ENCODE data around the gene TMEM45A. TPM values are rescaled to one million over a fixed set of nuclear protein-coding genes. Genes with fewer than 3 reads are reported as not detected.
"Not testable (repeated sequence)": the region's sequence is repeated elsewhere in the genome, so short reads cannot be mapped to it uniquely, and the experiment has no call there.

TMEM45A gene
- total RNA-seq, 1 experiment from 2014 or later, result 10.1 TPM

GRCh38 chr3:100581650-100582049, 89.2 kb downstream of the TMEM45A start:
- no peak overlapping the region for H2BK120ac ChIP-seq (ENCODE audit: low read depth, low read length, poor library complexity, severe bottlenecking)
- H3K27me3 ChIP-seq (ENCODE audit: insufficient read depth, low read length), result no peaks in the 10 kb centered on the region
- H3T11ph ChIP-seq (ENCODE audit: low read length), result no peak overlapping the region
- no peaks in the 10 kb centered on the region for H3K23me2 ChIP-seq (ENCODE audit: insufficient read length, low read depth, low read length, poor library complexity, severe bottlenecking)
- H2BK15ac ChIP-seq (ENCODE audit: low read depth, low read length), result no peak overlapping the region
- H2AK5ac ChIP-seq (ENCODE audit: insufficient read length, low read length), result no peak overlapping the region
- no peak overlapping the region for H3K4ac ChIP-seq (ENCODE audit: low read depth, low read length)
- no peaks in the 10 kb centered on the region for H4K20me1 ChIP-seq (ENCODE audit: control insufficient read depth, insufficient read depth, insufficient read length)
- H3K27ac Mint-ChIP-seq, result no peak overlapping the region
- H3K23ac ChIP-seq (ENCODE audit: insufficient read length, low read depth, low read length), result no peak overlapping the region
- no CpG with 5 or more reads among the region's 1 CpG for WGBS (ENCODE audit: extremely low coverage, insufficient read length, low lambda C conversion rate)
- no peak for DNase-seq
- no peak overlapping the region for H2BK5ac ChIP-seq (ENCODE audit: insufficient read length, low read length)
- TF ChIP-seq, protein P1, sequence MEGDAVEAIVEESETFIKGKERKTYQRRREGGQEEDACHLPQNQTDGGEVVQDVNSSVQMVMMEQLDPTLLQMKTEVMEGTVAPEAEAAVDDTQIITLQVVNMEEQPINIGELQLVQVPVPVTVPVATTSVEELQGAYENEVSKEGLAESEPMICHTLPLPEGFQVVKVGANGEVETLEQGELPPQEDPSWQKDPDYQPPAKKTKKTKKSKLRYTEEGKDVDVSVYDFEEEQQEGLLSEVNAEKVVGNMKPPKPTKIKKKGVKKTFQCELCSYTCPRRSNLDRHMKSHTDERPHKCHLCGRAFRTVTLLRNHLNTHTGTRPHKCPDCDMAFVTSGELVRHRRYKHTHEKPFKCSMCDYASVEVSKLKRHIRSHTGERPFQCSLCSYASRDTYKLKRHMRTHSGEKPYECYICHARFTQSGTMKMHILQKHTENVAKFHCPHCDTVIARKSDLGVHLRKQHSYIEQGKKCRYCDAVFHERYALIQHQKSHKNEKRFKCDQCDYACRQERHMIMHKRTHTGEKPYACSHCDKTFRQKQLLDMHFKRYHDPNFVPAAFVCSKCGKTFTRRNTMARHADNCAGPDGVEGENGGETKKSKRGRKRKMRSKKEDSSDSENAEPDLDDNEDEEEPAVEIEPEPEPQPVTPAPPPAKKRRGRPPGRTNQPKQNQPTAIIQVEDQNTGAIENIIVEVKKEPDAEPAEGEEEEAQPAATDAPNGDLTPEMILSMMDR (conservative IDR thresholded peaks at IDR 0.05), result no peak
- H4K91ac ChIP-seq (ENCODE audit: insufficient read length, low read depth, low read length), result no peak overlapping the region
- H3K9me3 Mint-ChIP-seq, result peaks cover 18 to 22% of the 10 kb centered on the region in 2 experiments
- no peak overlapping the region for H4K8ac ChIP-seq (replicated peaks; ENCODE audit: insufficient read length, low read depth, low read length)
- H2BK20ac ChIP-seq (ENCODE audit: low read depth, low read length, poor library complexity, severe bottlenecking), result no peak overlapping the region
- no peak overlapping the region for H2AFZ ChIP-seq (ENCODE audit: low read length)
- H3K79me2 ChIP-seq (ENCODE audit: insufficient read depth, low read length), result no peaks in the 10 kb centered on the region
- H3K4me1 Mint-ChIP-seq, result peaks cover 14 to 16% of the 10 kb centered on the region in 2 experiments
- H3K9me3 ChIP-seq (ENCODE audit: control insufficient read depth, low read depth, low read length), result no peaks in the 10 kb centered on the region
- H3K36me3 Mint-ChIP-seq (ENCODE audit: insufficient read depth in 1 of 3, low read depth in 3 of 3), result peaks cover 9 to 18% (median 14%) of the 10 kb centered on the region in 3 experiments
- no peak overlapping the region for H4K5ac ChIP-seq (ENCODE audit: insufficient read length, low read depth, low read length)
- H2BK12ac ChIP-seq (ENCODE audit: insufficient read length, low read depth, low read length), result no peak overlapping the region
- H3K4me3 Mint-ChIP-seq, result no peak overlapping the region
- no peak overlapping the region for H3K27ac ChIP-seq (ENCODE audit: insufficient read length, low read depth, low read length)
- no peaks in the 10 kb centered on the region for H3K79me1 ChIP-seq (ENCODE audit: insufficient read depth, low read depth, low read length, poor library complexity, severe bottlenecking)
- H3K27me3 Mint-ChIP-seq (ENCODE audit: low read depth), result no peaks in the 10 kb centered on the region; the same call in 1 of the 2 replicates
- no peaks in the 10 kb centered on the region for H3K4me1 ChIP-seq (ENCODE audit: insufficient read depth, low read length)
- H3K56ac ChIP-seq (ENCODE audit: insufficient read length, low read depth, low read length), result no peak overlapping the region
- no peak overlapping the region for H3K14ac ChIP-seq (ENCODE audit: insufficient read depth, low read length)
- H3K4me2 ChIP-seq (ENCODE audit: insufficient read depth, insufficient read length, low read length), result no peak overlapping the region
- H3K9ac ChIP-seq (ENCODE audit: extremely low read depth, insufficient read length, low read length), result no peak overlapping the region
- H3K18ac ChIP-seq (ENCODE audit: insufficient read length, low read depth, low read length), result no peak overlapping the region

DNA sequence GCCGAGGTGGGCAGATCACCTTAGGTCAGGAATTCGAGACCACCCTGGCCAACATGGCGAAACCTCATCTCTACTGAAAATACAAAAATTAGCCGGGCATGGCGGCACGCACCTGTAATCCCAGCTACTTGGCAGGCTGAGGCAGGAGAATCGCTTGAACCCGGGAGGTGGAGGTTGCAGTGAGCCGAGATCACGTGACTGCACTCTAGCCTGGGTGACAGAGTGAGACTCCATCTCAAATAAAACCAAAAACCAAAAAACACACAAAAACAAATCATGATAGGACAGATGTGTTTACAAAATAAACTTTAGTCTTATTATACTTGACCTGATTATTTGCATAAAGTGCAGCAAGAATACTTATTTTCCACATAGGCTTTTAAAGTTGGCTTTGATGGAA, 89.7 kb downstream of the TMEM45A start:
- H4K20me1 ChIP-seq (ENCODE audit: control insufficient read depth, insufficient read depth, insufficient read length); H3K4me1 ChIP-seq (ENCODE audit: insufficient read depth, low read length); H2BK20ac ChIP-seq (ENCODE audit: low read depth, low read length, poor library complexity, severe bottlenecking); H3K23me2 ChIP-seq (ENCODE audit: insufficient read length, low read depth, low read length, poor library complexity, severe bottlenecking); H3K4me2 ChIP-seq (ENCODE audit: insufficient read depth, insufficient read length, low read length); H4K8ac ChIP-seq (replicated peaks; ENCODE audit: insufficient read length, low read depth, low read length); H3K79me1 ChIP-seq (ENCODE audit: insufficient read depth, low read depth, low read length, poor library complexity, severe bottlenecking); H3K27me3 ChIP-seq (ENCODE audit: insufficient read depth, low read length); H3K27me3 Mint-ChIP-seq (ENCODE audit: low read depth); H3K27ac Mint-ChIP-seq; H2AFZ ChIP-seq (ENCODE audit: low read length); H2BK12ac ChIP-seq (ENCODE audit: insufficient read length, low read depth, low read length); H2AK5ac ChIP-seq (ENCODE audit: insufficient read length, low read length); H3K23ac ChIP-seq (ENCODE audit: insufficient read length, low read depth, low read length); H4K91ac ChIP-seq (ENCODE audit: insufficient read length, low read depth, low read length); DNase-seq; H3K4me3 Mint-ChIP-seq; H2BK15ac ChIP-seq (ENCODE audit: low read depth, low read length); H3K9ac ChIP-seq (ENCODE audit: extremely low read depth, insufficient read length, low read length); H3K27ac ChIP-seq (ENCODE audit: insufficient read length, low read depth, low read length); H3K9me3 ChIP-seq (ENCODE audit: control insufficient read depth, low read depth, low read length); H3T11ph ChIP-seq (ENCODE audit: low read length); H3K14ac ChIP-seq (ENCODE audit: insufficient read depth, low read length); H3K4ac ChIP-seq (ENCODE audit: low read depth, low read length); H2BK120ac ChIP-seq (ENCODE audit: low read depth, low read length, poor library complexity, severe bottlenecking); H3K79me2 ChIP-seq (ENCODE audit: insufficient read depth, low read length); H2BK5ac ChIP-seq (ENCODE audit: insufficient read length, low read length); H3K56ac ChIP-seq (ENCODE audit: insufficient read length, low read depth, low read length); H3K18ac ChIP-seq (ENCODE audit: insufficient read length, low read depth, low read length); H4K5ac ChIP-seq (ENCODE audit: insufficient read length, low read depth, low read length): not testable (repeated sequence)
- peaks cover 9 to 12% of the 10 kb centered on the region in 2 experiments for H3K4me1 Mint-ChIP-seq
- peaks cover 22 to 26% of the 10 kb centered on the region in 2 experiments for H3K9me3 Mint-ChIP-seq
- no CpG with 5 or more reads among the region's 10 CpGs for WGBS (ENCODE audit: extremely low coverage, insufficient read length, low lambda C conversion rate)
- H3K36me3 Mint-ChIP-seq (ENCODE audit: insufficient read depth in 1 of 3, low read depth in 3 of 3), result peaks cover 9 to 18% (median 14%) of the 10 kb centered on the region in 3 experiments
